Keratinocyte (primary cell): ENCODE data around the gene HPS1. TPM values are rescaled to one million over a fixed set of nuclear protein-coding genes. Genes with fewer than 3 reads are reported as not detected.

Source experiments
- DNase-seq: peaks from one replicate; pipeline ENCODE4 v3.0.0-alpha.2; 2011; ENCODE audit warnings: low read depth, missing footprints, low spot score
- FAIRE-seq: peaks from 2 replicates; lab custom pipeline; 2011; peaks lifted over from hg19 to GRCh38; lab: Jason Lieb, UNC
- H2AFZ ChIP-seq: 2 replicates; pipeline ENCODE4 v1.6.0; 2012; ENCODE audit warnings: low read length, control low read depth, inconsistent platforms; ENCODE audit not compliant: control insufficient read depth
- H3K27ac ChIP-seq: 2 replicates; pipeline ENCODE4 v1.5.1; 2011; ENCODE audit warnings: low read length; ENCODE audit not compliant: control insufficient read depth, insufficient read depth
- H3K27me3 ChIP-seq: 3 replicates; pipeline ENCODE4 v1.6.0; 2011; ENCODE audit warnings: low read length; ENCODE audit not compliant: control insufficient read depth, insufficient read depth; ENCODE audit errors: extremely low read depth
- H3K36me3 ChIP-seq, 2 experiments: 2 replicates in 1 of 2; 3 replicates in 1 of 2; pipeline ENCODE4 v1.5.1; 2011; ENCODE audit warnings: low read length in 2 of 2, mild to moderate bottlenecking in 1 of 2; ENCODE audit not compliant: control insufficient read depth in 2 of 2, insufficient read depth in 2 of 2; ENCODE audit errors: extremely low read depth in 1 of 2
- H3K4me1 ChIP-seq: 3 replicates; pipeline ENCODE4 v1.5.1; 2011; ENCODE audit warnings: low read length; ENCODE audit not compliant: control insufficient read depth, insufficient read depth; ENCODE audit errors: extremely low read depth
- H3K4me2 ChIP-seq: 3 replicates; pipeline ENCODE4 v1.6.0; 2011; ENCODE audit warnings: low read depth, low read length; ENCODE audit not compliant: control insufficient read depth, insufficient read depth; ENCODE audit errors: extremely low read depth
- H3K4me3 ChIP-seq, 3 experiments: fragments of 200-600 bp in 1 of 3; sonication (generic) in 1 of 3; 2 replicates in 2 of 3; 3 replicates in 1 of 3; pipeline ENCODE4 v1.5.1; 2011 to 2016; ENCODE audit warnings: low read length in 3 of 3, mild to moderate bottlenecking in 3 of 3, control low read depth in 2 of 3, inconsistent platforms in 1 of 3, low read depth in 1 of 3, mixed read lengths in 1 of 3, mixed run types in 1 of 3, moderate library complexity in 1 of 3; ENCODE audit not compliant: control insufficient read depth in 2 of 3, insufficient read depth in 2 of 3; ENCODE audit errors: extremely low read depth in 1 of 3
- H3K79me2 ChIP-seq: 2 replicates; pipeline ENCODE4 v1.6.0; 2012; ENCODE audit warnings: low read length; ENCODE audit not compliant: control insufficient read depth, insufficient read depth
- H3K9ac ChIP-seq: 3 replicates; pipeline ENCODE4 v1.6.0; 2011; ENCODE audit warnings: low read length; ENCODE audit not compliant: control insufficient read depth, insufficient read depth; ENCODE audit errors: extremely low read depth
- H3K9me1 ChIP-seq: 3 replicates; pipeline ENCODE4 v1.6.0; 2011; ENCODE audit warnings: low read length; ENCODE audit not compliant: control insufficient read depth, insufficient read depth; ENCODE audit errors: extremely low read depth
- H3K9me3 ChIP-seq: 2 replicates; pipeline ENCODE4 v1.5.1; 2012; ENCODE audit warnings: low read depth, low read length; ENCODE audit not compliant: control insufficient read depth
- H4K20me1 ChIP-seq: 3 replicates; pipeline ENCODE4 v1.6.0; 2011; ENCODE audit warnings: low read length; ENCODE audit not compliant: control insufficient read depth, insufficient read depth; ENCODE audit errors: extremely low read depth
- CTCF ChIP-seq, 3 experiments: IDR thresholded peaks in 1 of 3; conservative IDR thresholded peaks in 1 of 3; optimal IDR thresholded peaks in 1 of 3; 2 replicates in 2 of 3; 3 replicates in 1 of 3; pipeline versions ENCODE3 to v1.5.1; 2011; ENCODE audit warnings: low read length in 3 of 3, mild to moderate bottlenecking in 3 of 3, moderate library complexity in 2 of 3, control low read depth in 1 of 3, inconsistent platforms in 1 of 3; ENCODE audit not compliant: insufficient read depth in 2 of 3; ENCODE audit errors: extremely low read depth in 1 of 3
- EZH2 ChIP-seq: IDR thresholded peaks from one replicate; pipeline ENCODE4 v1.6.1; 2012; ENCODE audit warnings: inconsistent platforms, mild to moderate bottlenecking, low read length, moderate library complexity
- dilution Hi-C: fragments of 300-500 bp; cut with MboI; formaldehyde crosslinking; loops from one replicate; pipeline ENCODE4 v1.7.0; 2020; ENCODE audit warnings: low sequenced_read_pairs; ENCODE audit not compliant: extremely low pct_ligation_motif_present
- polyA plus RNA-seq, 5 experiments: library from polyadenylated mRNA; depleted of rRNA in 3 of 5; stranded (reverse) in 3 of 5; stranded (forward) in 1 of 5; unstranded in 1 of 5; fragments of >200 nt; gene quantifications; 1 replicate in 1 of 5; 2 replicates in 3 of 5; 3 replicates in 1 of 5; pipeline versions ENCODE4 v1.2.1 to v1.2.3, GENCODE V29; 2011 to 2012; ENCODE audit warnings: missing spikeins in 2 of 5, low read depth in 1 of 5, low replicate concordance in 1 of 5

HPS1 gene
- polyA plus RNA-seq, 1 donor (not counting 4 experiments of a cell fraction or from before 2014, with no cell fraction given), result 39.4 TPM

GRCh38 chr10:98460837-98461499, 14.2 kb upstream of the HPS1 start:
- DNase-seq, result peak; percentile 66
- Histone ChIP-seq H3K9me1 (no peaks in the 10 kb centered on the region), H3K9ac (no peak overlapping the region), H3K9me3 (no peaks in the 10 kb centered on the region), H3K27ac (peak overlapping the region; percentile 48), H3K27me3 (no peaks in the 10 kb centered on the region), H3K4me1 (peaks cover 25% of the 10 kb centered on the region), H2AFZ (no peak overlapping the region), H3K4me2 (peak overlapping the region; percentile 24), H3K79me2 (no peaks in the 10 kb centered on the region), H4K20me1 (no peaks in the 10 kb centered on the region), H3K4me3 (no peak overlapping the region), H3K36me3 (no peaks in the 10 kb centered on the region)
- peak; percentile 92 for FAIRE-seq
- TF ChIP-seq CTCF (optimal IDR thresholded peaks at IDR 0.05 in 1 of 3, IDR thresholded peaks at IDR 0.05 in 1 of 3, conservative IDR thresholded peaks at IDR 0.05 in 1 of 3; ENCODE audit: extremely low read depth in 1 of 3, insufficient read depth in 2 of 3, low read length in 3 of 3) (no peak), EZH2 (no peak)
- dilution Hi-C loops, result no loop called here

GRCh38 chr10:98458809-98459784, 12.4 kb upstream of the HPS1 start:
- H4K20me1 ChIP-seq, result no peaks in the 10 kb centered on the region
- H3K27me3 ChIP-seq, result no peaks in the 10 kb centered on the region
- no peak for DNase-seq
- H3K27ac ChIP-seq, result no peak overlapping the region
- H3K9ac ChIP-seq, result no peak overlapping the region
- TF ChIP-seq CTCF (optimal IDR thresholded peaks at IDR 0.05 in 1 of 3, IDR thresholded peaks at IDR 0.05 in 1 of 3, conservative IDR thresholded peaks at IDR 0.05 in 1 of 3; ENCODE audit: extremely low read depth in 1 of 3, insufficient read depth in 2 of 3, low read length in 3 of 3), result no peak
- TF ChIP-seq EZH2, result no peak
- H3K36me3 ChIP-seq, result no peaks in the 10 kb centered on the region
- peaks cover 25% of the 10 kb centered on the region for H3K4me1 ChIP-seq
- H3K79me2 ChIP-seq, result no peaks in the 10 kb centered on the region
- H3K9me3 ChIP-seq, result no peaks in the 10 kb centered on the region
- no peaks in the 10 kb centered on the region for H3K9me1 ChIP-seq
- FAIRE-seq, result no peak
- dilution Hi-C loops, result no loop called here
- H2AFZ ChIP-seq, result no peak overlapping the region
- H3K4me3 ChIP-seq, result no peak overlapping the region
- H3K4me2 ChIP-seq, result no peak overlapping the region
